Activated T-helper 1 cell treated with anti-CD3 and anti-CD28 coated beads, Interleukin-12 subunit alpha, Interleukin-12 subunit beta, Interleukin-2, Interleukin-4 antibody, amounts not matched to agents 30 ng/mL and 10 ng/mL and 1 ng/mL, durations not matched to agents 14 hours and 24 hours and 36 hours (primary cell): Measurements from ENCODE around the gene DNAJC4. TPM values are rescaled to one million over a fixed set of nuclear protein-coding genes. Genes with fewer than 3 reads are reported as not detected.

Experiments used
- DNase-seq: peaks from one replicate; pipeline ENCODE4 v3.0.0; 2021; ENCODE audit warnings: low spot score
- H3K27ac Mint-ChIP-seq: one replicate; pipeline ENCODE4 v1.8.0; 2021; ENCODE audit warnings: mild to moderate bottlenecking, mixed read lengths
- H3K27me3 Mint-ChIP-seq: one replicate; pipeline ENCODE4 v1.8.0; 2022; ENCODE audit warnings: mild to moderate bottlenecking, moderate library complexity, mixed read lengths; ENCODE audit not compliant: insufficient read depth
- H3K36me3 Mint-ChIP-seq: one replicate; pipeline ENCODE4 v1.8.0; 2021; ENCODE audit warnings: low read depth, mixed read lengths
- H3K4me1 Mint-ChIP-seq: one replicate; pipeline ENCODE4 v1.8.0; 2021; ENCODE audit warnings: low read depth, mixed read lengths
- H3K4me3 Mint-ChIP-seq: one replicate; pipeline ENCODE4 v1.8.0; 2021; ENCODE audit warnings: mild to moderate bottlenecking, moderate library complexity, mixed read lengths
- H3K9me3 Mint-ChIP-seq: one replicate; pipeline ENCODE4 v1.8.0; 2021; ENCODE audit warnings: mixed read lengths
- intact Hi-C: fragments of 100-400 bp; cut with micrococcal nuclease; formaldehyde crosslinking; loops from one replicate; pipeline ENCODE4 v1.15.1; 2024
- total RNA-seq: library from RNA; stranded (reverse); gene quantifications from 2 replicates; pipeline ENCODE4 v1.2.3, GENCODE V29; 2022

Gene DNAJC4, protein sequence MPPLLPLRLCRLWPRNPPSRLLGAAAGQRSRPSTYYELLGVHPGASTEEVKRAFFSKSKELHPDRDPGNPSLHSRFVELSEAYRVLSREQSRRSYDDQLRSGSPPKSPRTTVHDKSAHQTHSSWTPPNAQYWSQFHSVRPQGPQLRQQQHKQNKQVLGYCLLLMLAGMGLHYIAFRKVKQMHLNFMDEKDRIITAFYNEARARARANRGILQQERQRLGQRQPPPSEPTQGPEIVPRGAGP
- 18.4 and 19.8 TPM in 2 replicates for total RNA-seq

DNA sequence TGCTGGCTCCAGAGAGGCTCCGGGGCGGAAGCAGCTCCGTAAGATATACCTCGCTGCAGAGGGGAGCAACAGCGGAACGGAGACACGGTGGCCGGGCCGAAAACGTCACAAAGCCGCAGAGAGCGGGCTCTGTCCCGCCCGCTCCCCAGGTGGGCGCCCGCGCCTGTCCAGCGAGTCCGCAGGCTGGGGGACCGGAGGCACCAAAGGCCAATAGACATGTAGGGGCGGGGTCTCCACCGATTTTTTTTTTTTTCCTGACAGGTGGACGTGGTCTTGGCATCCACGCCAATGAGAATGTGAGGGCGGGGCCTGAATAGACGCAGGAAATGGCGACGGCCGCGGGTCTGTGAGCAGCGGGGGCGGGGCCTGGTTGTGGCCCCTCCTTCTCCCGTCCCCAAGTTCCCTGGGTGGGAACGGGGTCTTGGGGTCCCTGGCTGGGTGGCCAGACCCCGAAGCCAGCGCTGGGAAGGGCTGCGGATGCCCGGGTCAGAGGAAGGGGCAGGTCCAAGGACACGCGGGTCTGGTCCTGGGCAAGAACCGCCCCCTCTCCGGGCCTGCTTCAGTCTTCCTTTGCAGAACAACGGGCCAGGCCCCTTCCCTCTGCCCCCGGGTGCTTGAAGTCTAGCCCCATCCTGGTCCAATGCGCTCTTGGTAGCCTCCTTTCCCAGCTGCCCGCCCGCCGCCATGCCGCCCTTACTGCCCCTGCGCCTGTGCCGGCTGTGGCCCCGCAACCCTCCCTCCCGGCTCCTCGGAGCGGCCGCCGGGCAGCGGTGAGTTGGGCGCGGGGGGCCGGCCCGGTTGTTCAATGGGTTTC, at the start of gene DNAJC4:
Gene DNAJC4 (plus strand): TSS at position 378 of the 814 bp plus-strand sequence. CDS start 307 bp downstream, at position 685.
- DNase-seq, result peak; percentile 93
- Mint-ChIP-seq H3K9me3 (no peaks in the 10 kb centered on the region), H3K27me3 (no peaks in the 10 kb centered on the region), H3K4me3 (peak within 1 kb of the TSS; percentile 88), H3K27ac (peak within 1 kb of the TSS; percentile 72), H3K36me3 (peaks cover 1% of the 10 kb centered on the region), H3K4me1 (peaks cover 23% of the 10 kb centered on the region)
- intact Hi-C loops, result loop anchor here (1.0 kb wide), 8 partner anchors 11 to 256 kb away; partner anchors contain the start of genes BAD, COX8A, ESRRA and FKBP2

DNA sequence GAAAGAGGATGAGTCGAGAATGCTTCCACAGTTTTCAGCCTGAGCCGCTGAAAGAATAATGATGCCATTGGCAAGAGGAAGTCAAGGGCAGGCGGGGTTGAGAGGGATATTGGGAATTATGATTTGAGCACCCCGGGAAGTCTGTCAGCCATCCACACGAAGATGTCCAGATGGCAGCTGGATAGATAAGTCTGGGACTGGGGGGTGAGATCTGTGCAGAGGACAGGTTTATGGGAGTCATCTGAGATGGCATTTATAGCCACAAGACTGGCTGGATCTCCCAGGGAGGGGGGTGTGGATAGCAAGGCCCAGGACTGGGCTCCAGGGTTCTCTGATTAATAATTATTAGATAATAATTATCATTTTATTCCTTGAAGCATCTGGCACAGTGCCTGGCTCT, 49.5 kb upstream of the DNAJC4 start:
- peaks cover 7% of the 10 kb centered on the region for H3K36me3 Mint-ChIP-seq
- peaks cover 40% of the 10 kb centered on the region for H3K4me1 Mint-ChIP-seq
- intact Hi-C loops, result no loop called here
- DNase-seq, result no peak
- H3K9me3 Mint-ChIP-seq, result no peaks in the 10 kb centered on the region
- H3K27me3 Mint-ChIP-seq, result no peaks in the 10 kb centered on the region
- no peak overlapping the region for H3K4me3 Mint-ChIP-seq
- no peak overlapping the region for H3K27ac Mint-ChIP-seq

DNA sequence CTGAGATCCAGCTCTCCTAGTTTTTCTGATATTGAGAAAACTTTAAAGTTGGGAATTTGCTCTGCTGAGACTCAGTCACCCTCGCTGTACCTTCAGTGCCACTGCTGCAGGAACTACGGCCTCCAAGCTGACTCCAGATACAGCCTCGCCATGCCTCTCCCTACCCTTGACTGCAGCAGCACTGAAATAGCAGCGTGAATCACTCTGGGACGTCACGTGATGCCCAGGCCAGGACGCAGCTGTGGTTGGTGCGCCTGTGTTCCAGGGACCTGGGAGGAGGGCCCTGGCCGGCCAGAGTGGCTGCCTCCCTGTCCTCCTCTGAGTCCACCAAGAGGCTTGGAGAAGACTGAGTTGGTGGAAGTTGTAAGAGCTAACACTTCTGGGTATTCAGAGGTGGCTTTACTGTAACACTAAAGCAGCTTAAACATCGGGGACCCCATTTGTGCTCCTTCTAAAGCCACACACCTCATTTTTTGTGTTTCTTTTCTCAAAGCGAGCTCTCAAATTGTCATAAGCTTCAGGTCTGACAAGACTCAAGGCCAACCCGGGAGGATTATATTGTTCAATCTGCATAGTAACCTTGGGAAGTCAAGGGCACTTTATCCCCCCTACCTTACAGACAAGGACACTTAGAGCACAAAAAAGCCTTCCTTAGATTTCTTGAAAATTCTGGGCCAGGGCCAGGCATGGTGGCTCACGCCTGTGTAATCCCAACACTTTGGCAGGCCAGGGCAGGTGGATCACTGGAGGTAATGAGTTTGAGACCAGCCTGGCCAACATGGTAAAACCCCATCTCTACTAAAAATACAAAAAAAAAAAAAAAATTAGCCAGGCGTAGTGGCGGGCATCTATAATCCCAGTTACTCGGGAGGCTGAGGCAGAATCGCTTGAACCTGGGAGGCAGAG, 48.6 kb upstream of the DNAJC4 start:
- intact Hi-C loops, result no loop called here
- Mint-ChIP-seq H3K4me1 (peaks cover 36% of the 10 kb centered on the region), H3K4me3 (peak overlapping the region; percentile 30), H3K36me3 (peaks cover 9% of the 10 kb centered on the region), H3K27ac (no peak overlapping the region), H3K9me3 (no peaks in the 10 kb centered on the region), H3K27me3 (peaks cover 2% of the 10 kb centered on the region)
- peak; percentile 27 for DNase-seq

DNA sequence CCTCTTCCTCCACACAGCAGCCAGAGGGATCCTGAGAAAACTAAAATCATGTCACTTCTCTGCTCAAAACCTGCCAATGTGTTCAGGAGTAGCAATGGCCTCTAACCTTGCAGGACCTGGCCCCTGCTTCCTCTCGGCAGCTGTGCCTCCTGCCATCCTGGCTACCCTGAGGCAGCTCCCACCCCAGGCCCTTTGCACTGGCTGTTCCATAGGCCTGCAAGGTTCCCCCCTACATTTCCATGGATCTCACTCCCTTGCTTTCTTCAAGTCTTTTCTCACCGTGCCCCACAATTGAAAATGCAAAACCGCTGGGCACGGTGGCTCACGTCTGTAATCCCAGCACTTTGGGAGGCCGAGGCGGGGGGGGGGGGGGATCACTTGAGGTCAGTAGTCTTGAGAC, 46.5 kb upstream of the DNAJC4 start:
- peaks cover 28% of the 10 kb centered on the region for H3K4me1 Mint-ChIP-seq
- H3K27ac Mint-ChIP-seq, result no peak overlapping the region
- H3K27me3 Mint-ChIP-seq, result peaks cover 2% of the 10 kb centered on the region
- H3K4me3 Mint-ChIP-seq, result peak overlapping the region; percentile 95
- H3K9me3 Mint-ChIP-seq, result no peaks in the 10 kb centered on the region
- no peak for DNase-seq
- peaks cover 12% of the 10 kb centered on the region for H3K36me3 Mint-ChIP-seq
- intact Hi-C loops, result no loop called here

DNA sequence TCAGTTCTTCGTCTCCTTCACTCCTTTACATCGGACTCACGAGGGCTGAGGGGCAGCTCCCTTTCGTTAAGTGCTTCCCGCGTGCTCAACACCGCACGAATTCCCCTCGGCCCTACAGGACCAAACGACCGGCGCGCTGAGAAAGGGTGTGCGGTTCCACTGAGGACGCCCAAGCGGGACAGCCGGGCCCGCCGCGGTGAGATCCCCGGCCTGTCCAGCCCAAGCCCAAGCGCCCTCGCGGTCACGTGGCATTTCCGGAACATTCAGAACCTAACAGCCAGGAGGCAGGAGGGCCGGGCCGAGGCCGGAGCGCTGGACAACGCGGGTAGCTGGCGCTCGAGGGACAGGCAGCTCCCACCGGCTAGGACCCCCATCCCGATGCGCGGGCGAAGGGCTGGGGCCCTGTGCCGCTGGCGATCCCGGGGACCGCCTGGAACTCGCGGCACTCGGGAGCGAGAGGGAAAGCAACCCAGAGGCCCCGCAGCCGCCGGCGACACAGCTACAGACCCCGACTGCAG, 45.1 kb upstream of the DNAJC4 start:
- peaks cover 33% of the 10 kb centered on the region for H3K4me1 Mint-ChIP-seq

DNA sequence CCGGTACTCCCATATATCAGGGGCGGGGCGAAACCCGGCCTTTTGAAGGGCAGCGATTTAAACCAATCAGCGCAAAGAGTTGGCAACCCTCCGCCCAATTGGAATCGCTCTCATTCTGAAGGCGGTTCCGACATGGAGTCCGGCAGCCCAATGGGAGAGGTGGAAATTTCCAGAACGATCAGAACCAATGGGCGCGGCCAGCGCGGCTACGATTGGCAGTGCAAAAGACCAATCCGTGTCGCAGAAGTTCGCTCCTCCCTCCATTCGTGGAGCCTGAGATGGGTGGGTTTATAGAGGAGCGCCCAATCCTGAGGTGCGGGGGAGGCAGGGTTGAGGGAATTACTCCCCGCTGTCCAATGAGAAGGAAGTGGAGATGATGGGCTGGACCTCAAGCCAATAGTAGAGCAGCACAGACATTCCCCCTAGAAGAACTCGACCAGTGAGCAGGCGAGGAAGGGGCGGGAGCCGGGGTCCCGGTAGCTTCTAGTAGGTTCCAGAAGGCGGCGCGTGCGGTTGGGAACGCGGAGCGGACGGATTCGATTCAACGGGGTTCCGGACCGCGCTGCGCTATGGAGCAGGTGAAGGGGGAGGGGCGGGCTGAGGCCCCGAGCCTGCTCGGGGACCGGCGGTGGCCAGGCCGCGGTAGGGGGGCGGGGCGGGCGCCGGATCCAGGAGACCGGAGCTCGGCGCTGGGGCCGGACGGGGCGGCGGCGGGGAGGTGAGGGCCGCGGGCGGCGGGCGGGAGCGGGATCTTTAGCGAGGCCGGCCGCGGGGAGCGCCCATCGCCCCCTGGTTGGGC, 44.5 kb upstream of the DNAJC4 start, which contains the start of gene STIP1:
Gene STIP1 (plus strand): TSS at position 479 of the 799 bp plus-strand sequence. CDS start 91 bp downstream, at position 570.
- Mint-ChIP-seq H3K4me1 (peaks cover 39% of the 10 kb centered on the region), H3K9me3 (no peaks in the 10 kb centered on the region), H3K27me3 (peaks cover 2% of the 10 kb centered on the region), H3K27ac (peak within 1 kb of the TSS; percentile 99), H3K4me3 (peak within 1 kb of the TSS; percentile 95), H3K36me3 (peaks cover 19% of the 10 kb centered on the region)
- intact Hi-C loops, result loop anchor here (1.0 to 2.0 kb wide), 9 partner anchors 19 to 593 kb away; partner anchors contain the start of genes COX8A, DNAJC4, ESRRA and GPR137
- peak; percentile 99 for DNase-seq

More for the DNA sequence above, 45.1 kb upstream of the DNAJC4 start:
- Mint-ChIP-seq H3K4me3 (peak overlapping the region; percentile 95), H3K27ac (peak overlapping the region; percentile 78), H3K27me3 (peaks cover 2% of the 10 kb centered on the region), H3K9me3 (no peaks in the 10 kb centered on the region), H3K36me3 (peaks cover 17% of the 10 kb centered on the region)
- intact Hi-C loops, result loop anchor here (1.0 kb wide), 6 partner anchors 22 to 347 kb away; partner anchors contain the start of genes COX8A, DNAJC4 and GPR137
- no peak for DNase-seq

DNA sequence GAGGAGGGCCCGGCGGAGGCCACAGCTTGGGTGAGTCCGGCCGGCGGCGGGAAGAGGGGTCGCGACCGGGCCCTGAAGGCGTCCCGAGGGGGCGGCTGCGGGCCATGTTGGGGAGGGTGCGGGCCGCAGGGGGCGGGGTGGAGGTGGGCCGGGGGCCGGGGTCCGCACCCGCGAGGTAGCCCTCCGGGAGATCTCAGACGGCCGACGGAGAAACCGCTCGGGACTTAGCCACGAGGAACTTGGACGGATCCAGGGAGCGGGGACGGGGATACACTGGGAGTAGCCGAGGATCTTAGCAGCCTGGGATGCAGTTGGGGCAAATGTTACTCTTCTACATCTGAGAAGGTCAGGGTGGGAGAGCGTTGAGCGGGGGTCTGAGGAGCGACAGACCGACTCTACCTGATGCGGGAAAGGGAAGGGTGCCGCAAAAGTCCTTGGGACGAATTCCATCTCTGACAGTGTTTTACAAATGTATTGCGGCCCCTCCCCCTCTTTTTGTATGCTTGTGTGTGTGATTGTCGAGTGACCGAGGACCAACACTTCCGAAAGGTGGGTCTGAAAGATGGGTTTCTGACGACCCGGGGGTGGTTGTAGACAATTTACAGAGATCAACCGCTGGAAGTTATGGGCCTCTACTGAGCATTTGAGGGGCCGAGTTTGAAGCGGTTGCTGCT, 43.7 kb upstream of the DNAJC4 start:
- peaks cover 19% of the 10 kb centered on the region for H3K36me3 Mint-ChIP-seq
- no peaks in the 10 kb centered on the region for H3K9me3 Mint-ChIP-seq
- peaks cover 34% of the 10 kb centered on the region for H3K4me1 Mint-ChIP-seq
- DNase-seq, result peak; percentile 34
- H3K27ac Mint-ChIP-seq, result no peak overlapping the region
- intact Hi-C loops, result loop anchor here (1.0 to 2.0 kb wide), 6 partner anchors 11 to 592 kb away; partner anchors contain the start of genes ESRRA, FKBP2, MACROD1 and SF1
- H3K27me3 Mint-ChIP-seq, result peaks cover 2% of the 10 kb centered on the region
- no peak overlapping the region for H3K4me3 Mint-ChIP-seq

DNA sequence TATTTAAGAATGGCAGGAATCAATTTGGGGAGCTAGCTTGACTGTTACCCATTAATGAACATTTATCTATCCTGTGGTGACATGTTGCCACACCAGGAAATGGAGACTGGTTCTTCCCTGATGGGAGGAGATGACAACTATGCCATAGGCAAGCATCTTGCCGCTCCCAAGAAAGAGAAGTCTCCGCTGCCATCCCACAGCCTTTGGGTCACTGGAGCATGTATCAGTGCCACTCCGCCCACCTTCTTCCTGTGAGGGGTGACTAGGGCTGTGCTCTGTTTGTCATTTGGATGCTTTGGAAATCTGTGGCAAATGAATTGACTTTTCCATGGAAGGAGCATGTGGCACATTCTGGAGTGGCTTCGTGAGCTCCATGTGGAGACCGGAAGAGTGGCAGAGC, 37.9 kb upstream of the DNAJC4 start:
- Mint-ChIP-seq H3K27me3 (no peaks in the 10 kb centered on the region), H3K9me3 (no peaks in the 10 kb centered on the region), H3K27ac (no peak overlapping the region), H3K4me1 (peaks cover 41% of the 10 kb centered on the region), H3K4me3 (no peak overlapping the region), H3K36me3 (peaks cover 50% of the 10 kb centered on the region)
- intact Hi-C loops, result no loop called here
- no peak for DNase-seq

DNA sequence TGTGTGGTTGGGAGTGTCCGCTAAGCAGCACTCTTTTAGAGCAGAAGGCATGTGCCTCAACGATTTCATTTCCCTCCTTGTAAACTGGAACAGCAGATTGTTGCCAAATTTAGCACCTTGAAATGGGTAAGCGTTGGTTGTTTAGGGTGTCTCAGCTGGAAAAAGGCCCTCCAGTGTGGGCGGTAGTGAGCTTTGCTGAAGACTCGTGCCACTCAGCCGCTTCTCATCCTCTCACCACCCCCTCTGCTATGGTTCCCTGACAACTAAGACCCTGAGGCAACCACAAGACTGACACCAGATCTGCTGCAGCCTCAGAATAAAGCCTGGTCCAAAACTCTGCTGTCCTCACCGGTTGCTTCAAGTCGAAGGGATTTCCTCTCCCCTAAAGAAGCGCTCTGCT, 33.7 kb upstream of the DNAJC4 start:
- Mint-ChIP-seq H3K9me3 (no peaks in the 10 kb centered on the region), H3K27me3 (no peaks in the 10 kb centered on the region), H3K4me3 (no peak overlapping the region), H3K27ac (no peak overlapping the region), H3K36me3 (peaks cover 58% of the 10 kb centered on the region), H3K4me1 (peaks cover 35% of the 10 kb centered on the region)
- intact Hi-C loops, result loop anchor here (1.0 kb wide), 1 partner anchor 9 kb away; no protein-coding TSS in a partner anchor
- DNase-seq, result no peak

DNA sequence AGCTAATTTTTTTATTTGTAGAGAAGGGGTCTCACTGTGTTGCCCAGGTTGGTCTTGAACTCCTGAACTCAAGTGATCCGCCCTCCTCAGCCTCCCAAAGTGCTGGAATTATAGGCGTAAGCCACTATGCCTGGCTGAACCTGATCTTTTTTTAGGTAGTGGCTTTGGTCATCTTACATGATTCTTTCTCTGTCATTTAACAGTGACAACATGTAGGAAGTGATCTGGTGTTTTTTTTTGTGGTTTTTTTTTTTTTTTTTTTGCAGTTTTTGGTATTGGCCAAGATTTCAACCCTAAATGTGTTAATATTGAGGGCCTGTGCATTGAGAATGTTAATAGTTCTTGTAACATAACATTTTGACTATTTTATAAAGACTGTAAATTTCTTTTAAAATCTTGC, 31.8 kb upstream of the DNAJC4 start:
- intact Hi-C loops, result no loop called here
- Mint-ChIP-seq H3K27ac (no peak overlapping the region), H3K36me3 (peaks cover 58% of the 10 kb centered on the region), H3K9me3 (no peaks in the 10 kb centered on the region), H3K4me1 (peaks cover 28% of the 10 kb centered on the region), H3K27me3 (no peaks in the 10 kb centered on the region), H3K4me3 (no peak overlapping the region)
- DNase-seq, result no peak

DNA sequence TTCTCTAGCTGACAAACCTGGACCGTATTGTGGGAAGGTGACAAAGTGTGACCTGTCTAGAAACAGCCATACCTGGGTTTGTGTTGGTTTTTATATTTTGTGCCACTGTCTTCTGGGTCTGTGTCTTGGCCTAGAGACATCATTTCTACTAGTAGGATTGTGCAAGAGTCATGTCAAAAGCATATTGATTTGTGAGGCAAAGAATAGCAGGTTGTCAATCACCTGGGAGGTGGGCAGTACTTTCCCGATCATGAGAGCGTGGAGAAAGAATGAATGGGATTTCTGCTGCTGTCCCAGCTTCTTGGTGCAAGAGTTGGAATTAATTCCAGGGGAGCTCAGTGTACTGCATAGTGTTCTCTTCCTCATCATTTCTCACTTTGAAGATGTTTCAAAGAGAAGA, 28.8 kb upstream of the DNAJC4 start:
- Mint-ChIP-seq H3K27me3 (no peaks in the 10 kb centered on the region), H3K36me3 (peaks cover 52% of the 10 kb centered on the region), H3K27ac (peak overlapping the region; percentile 31), H3K9me3 (no peaks in the 10 kb centered on the region), H3K4me3 (no peak overlapping the region), H3K4me1 (peaks cover 45% of the 10 kb centered on the region)
- DNase-seq, result no peak
- intact Hi-C loops, result no loop called here
